Muscle of leg (tissue), 11 donors: ENCODE data around the gene STAG1. TPM values are rescaled to one million over a fixed set of nuclear protein-coding genes. Genes with fewer than 3 reads are reported as not detected.
"Not testable (repeated sequence)": the region's sequence is repeated elsewhere in the genome, so short reads cannot be mapped to it uniquely, and the experiment has no call there.

Experiments used
- DNase-seq: peaks from one replicate; pipeline ENCODE4 v3.0.0; 2013
- H3K27ac ChIP-seq: one replicate; pipeline ENCODE4 v1.5.1; 2013; ENCODE audit warnings: mild to moderate bottlenecking, low read length, control low read depth
- H3K27me3 ChIP-seq: one replicate; pipeline ENCODE4 v1.6.1; 2013; ENCODE audit warnings: low read length; ENCODE audit not compliant: control insufficient read depth, insufficient read depth
- H3K36me3 ChIP-seq: one replicate; pipeline ENCODE4 v1.6.1; 2013; ENCODE audit warnings: low read length; ENCODE audit not compliant: control insufficient read depth, insufficient read depth
- H3K4me1 ChIP-seq: one replicate; pipeline ENCODE4 v1.6.1; 2013; ENCODE audit warnings: low read length; ENCODE audit not compliant: control insufficient read depth, insufficient read depth
- H3K4me3 ChIP-seq: one replicate; pipeline ENCODE4 v1.5.1; 2013; ENCODE audit warnings: low read length, control low read depth
- H3K9me3 ChIP-seq: replicated peaks from 2 replicates; pipeline ENCODE4 v1.6.1; 2013; ENCODE audit warnings: low read depth, low read length; ENCODE audit not compliant: control insufficient read depth
- WGBS: methylation state at CpG from one replicate; pipeline ENCODE4 v1.1.5; 2013; ENCODE audit warnings: missing lambda C conversion rate; ENCODE audit not compliant: insufficient coverage; 5-methylcytosine and 5-hydroxymethylcytosine counted together
- polyA plus RNA-seq, 8 donors: library from polyadenylated mRNA; unstranded; fragments of 120-200 nt; gene quantifications; one replicate each; pipeline versions ENCODE4 v1.2.1 to v1.2.3, GENCODE V29; 2013; ENCODE audit warnings: inconsistent platforms in 1 of 8, low replicate concordance in 1 of 8; ENCODE audit not compliant: insufficient read length in 8 of 8, insufficient read depth in 1 of 8
- total RNA-seq: library from RNA; stranded (reverse); fragments of 120-200 nt; gene quantifications from one replicate; pipeline ENCODE4 v1.2.4, GENCODE V29; 2013

Gene STAG1
- total and polyA plus RNA-seq, 9 donors = 22.9 to 52.2 (median 32.9) TPM

DNA sequence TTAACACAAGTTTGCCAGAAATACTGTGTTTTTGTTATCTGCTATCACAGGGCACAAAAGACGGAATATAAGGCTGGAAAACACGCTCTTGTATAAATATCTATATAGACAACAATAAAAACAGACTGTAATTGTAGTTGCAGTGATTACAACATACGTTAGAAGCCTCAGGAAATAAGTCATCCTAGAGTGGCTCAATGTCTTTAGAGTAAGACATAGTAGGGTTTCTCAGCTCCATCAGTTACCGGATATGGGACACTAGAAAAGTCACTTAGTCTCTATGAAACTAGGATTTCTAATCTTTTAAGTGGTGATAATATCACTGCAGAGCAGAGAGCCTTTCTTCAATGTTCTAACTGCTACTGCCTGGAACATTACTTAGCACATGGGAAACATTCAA lies 208.8 kb downstream of the STAG1 start:
- no peak for DNase-seq
- no peak overlapping the region for H3K4me3 ChIP-seq
- H3K27ac ChIP-seq = no peak overlapping the region
- WGBS = no CpG with 5 or more reads among the region's 4 CpGs
- no peaks in the 10 kb centered on the region for H3K9me3 ChIP-seq
- peaks cover under 1% of the 10 kb centered on the region for H3K36me3 ChIP-seq
- no peaks in the 10 kb centered on the region for H3K27me3 ChIP-seq
- H3K4me1 ChIP-seq = no peaks in the 10 kb centered on the region

DNA sequence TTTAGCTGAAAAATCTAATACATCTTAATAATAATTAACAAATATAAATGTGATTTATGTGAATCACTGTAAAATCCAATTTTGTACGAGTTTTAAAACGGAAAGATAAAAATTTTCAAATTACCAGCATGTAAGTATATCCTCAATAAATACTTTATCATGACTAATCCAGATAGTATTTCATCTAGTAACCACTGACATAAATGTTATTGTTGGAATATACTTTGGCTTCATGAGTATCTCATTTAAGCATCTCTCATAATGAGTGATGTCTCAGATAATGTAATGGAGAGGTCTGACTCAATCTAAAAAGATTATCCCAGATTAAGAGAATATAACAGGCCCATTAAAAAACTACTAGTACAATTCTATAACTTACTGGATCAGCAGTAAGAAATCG lies 216.3 kb downstream of the STAG1 start:
- Histone ChIP-seq H3K27ac (no peak overlapping the region), H3K36me3 (peaks cover 8% of the 10 kb centered on the region), H3K9me3 (peaks cover 11% of the 10 kb centered on the region), H3K4me1 (no peaks in the 10 kb centered on the region), H3K27me3 (no peaks in the 10 kb centered on the region), H3K4me3 (no peak overlapping the region)
- WGBS = no CpG with 5 or more reads among the region's 3 CpGs
- no peak for DNase-seq

DNA sequence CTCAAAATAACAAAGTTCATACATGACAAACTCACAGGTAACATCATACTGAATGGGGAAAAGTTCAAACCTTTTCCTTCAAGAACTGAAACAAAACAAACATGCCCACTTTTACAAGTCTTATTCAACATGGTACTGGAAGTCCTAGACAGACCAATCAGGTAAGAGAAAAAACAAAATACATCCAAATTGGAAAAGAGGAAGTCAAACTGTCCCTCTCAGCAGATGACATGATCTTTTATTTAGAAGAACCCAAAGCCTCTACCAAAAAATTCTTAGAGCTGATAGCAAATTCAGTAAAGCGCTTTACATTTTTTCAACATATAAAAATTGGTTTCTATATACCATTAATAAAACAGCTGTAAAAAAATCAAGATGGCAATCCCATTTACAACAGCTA lies 219.4 kb downstream of the STAG1 start:
- H3K36me3 ChIP-seq = peaks cover 6% of the 10 kb centered on the region
- no CpG with 5 or more reads among the region's 1 CpG for WGBS
- DNase-seq = no peak

DNA sequence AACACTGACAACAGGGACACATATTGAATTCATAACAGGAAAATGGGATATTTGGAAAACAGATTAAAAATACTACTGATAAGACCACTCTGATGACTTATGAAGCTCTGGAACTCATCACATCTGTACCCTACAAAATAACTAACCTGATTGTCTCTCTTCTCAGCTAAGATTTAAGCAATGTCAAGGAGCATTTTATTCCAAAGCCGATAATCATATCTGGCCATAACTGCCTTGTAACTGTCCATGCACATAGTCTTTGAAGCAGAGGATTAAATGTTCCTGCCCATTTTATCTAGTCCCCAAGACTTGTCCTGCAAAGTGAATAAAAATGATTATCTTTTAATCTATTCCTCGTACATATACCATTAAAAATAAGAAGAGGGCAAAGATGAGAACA lies 234.1 kb downstream of the STAG1 start:
- H3K4me1 ChIP-seq = no peaks in the 10 kb centered on the region
- no peak for DNase-seq
- no peak overlapping the region for H3K4me3 ChIP-seq
- no peaks in the 10 kb centered on the region for H3K9me3 ChIP-seq
- no peaks in the 10 kb centered on the region for H3K27me3 ChIP-seq
- no peak overlapping the region for H3K27ac ChIP-seq
- no peaks in the 10 kb centered on the region for H3K36me3 ChIP-seq
- no CpG with 5 or more reads among the region's 2 CpGs for WGBS

More for the DNA sequence above, 219.4 kb downstream of the STAG1 start:
- Histone ChIP-seq H3K4me3 (no peak overlapping the region), H3K4me1 (no peaks in the 10 kb centered on the region), H3K27ac (no peak overlapping the region), H3K27me3 (no peaks in the 10 kb centered on the region), H3K9me3 (peaks cover 29% of the 10 kb centered on the region)

DNA sequence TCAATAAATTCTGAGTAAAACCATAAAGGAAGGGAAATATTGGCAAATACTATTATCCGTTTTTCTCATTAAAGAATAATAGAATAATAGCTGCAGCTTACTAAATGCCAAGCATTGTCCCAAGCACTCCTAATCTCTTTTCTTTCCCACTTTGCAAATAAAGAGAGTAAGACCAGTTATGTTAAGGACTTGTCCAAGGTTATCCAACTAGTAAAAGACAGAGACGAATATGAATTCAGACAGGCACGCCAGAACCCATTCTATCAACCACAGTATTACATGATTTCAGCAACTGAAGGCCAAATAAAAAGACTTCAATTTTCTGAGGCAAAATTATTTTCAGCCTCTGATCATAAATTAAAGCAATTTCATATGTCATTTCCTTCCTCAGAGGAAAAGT lies 235.5 kb downstream of the STAG1 start:
- DNase-seq = no peak
- no peaks in the 10 kb centered on the region for H3K36me3 ChIP-seq
- no peak overlapping the region for H3K4me3 ChIP-seq
- no peaks in the 10 kb centered on the region for H3K4me1 ChIP-seq
- H3K27ac ChIP-seq = no peak overlapping the region
- WGBS = no CpG with 5 or more reads among the region's 3 CpGs
- H3K9me3 ChIP-seq = no peaks in the 10 kb centered on the region
- no peaks in the 10 kb centered on the region for H3K27me3 ChIP-seq

DNA sequence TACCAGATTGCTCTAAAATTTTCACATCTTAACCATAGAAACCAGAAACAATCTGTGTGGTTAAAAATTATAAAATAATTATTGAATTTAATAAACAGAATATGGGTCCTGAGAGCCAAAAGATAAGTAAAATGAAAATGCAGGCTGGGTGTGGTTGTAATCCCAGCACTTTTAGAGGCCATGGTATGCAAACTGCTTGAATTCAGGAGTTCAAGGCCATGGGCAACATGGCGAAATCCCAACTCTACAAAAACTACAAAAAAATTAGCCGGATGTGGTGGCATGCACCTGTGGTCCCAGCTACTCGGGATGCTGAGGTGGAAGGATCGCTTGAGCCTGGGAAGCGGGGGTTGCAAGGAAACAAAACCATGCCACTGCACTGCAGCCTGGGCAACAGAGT lies 236.1 kb downstream of the STAG1 start:
- no peak for DNase-seq
- no peaks in the 10 kb centered on the region for H3K36me3 ChIP-seq
- H3K4me1 ChIP-seq = no peaks in the 10 kb centered on the region
- H3K4me3 ChIP-seq = no peak overlapping the region
- WGBS = no CpG with 5 or more reads among the region's 5 CpGs
- no peaks in the 10 kb centered on the region for H3K9me3 ChIP-seq
- H3K27ac ChIP-seq = no peak overlapping the region
- no peaks in the 10 kb centered on the region for H3K27me3 ChIP-seq

DNA sequence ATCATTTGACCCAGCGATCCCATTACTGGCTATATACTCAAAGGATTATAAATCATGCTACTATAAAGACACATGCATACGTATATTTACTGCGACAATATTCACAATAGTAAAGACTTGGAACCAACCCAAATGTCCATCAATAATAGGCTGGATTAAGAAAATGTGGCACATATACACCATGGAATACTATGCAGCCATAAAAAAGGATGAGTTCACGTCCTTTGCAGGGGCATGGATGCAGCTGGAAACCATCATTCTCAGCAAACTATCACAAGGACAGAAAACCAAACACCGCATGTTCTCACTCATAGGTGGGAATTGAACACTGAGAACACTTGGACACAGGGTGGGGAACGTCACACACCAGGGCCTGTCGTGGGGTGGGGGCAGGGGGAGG lies 237.6 kb downstream of the STAG1 start:
- H3K27me3 ChIP-seq, H3K27ac ChIP-seq, DNase-seq, H3K4me3 ChIP-seq, H3K4me1 ChIP-seq, H3K9me3 ChIP-seq, H3K36me3 ChIP-seq: not testable (repeated sequence)
- no CpG with 5 or more reads among the region's 7 CpGs for WGBS

DNA sequence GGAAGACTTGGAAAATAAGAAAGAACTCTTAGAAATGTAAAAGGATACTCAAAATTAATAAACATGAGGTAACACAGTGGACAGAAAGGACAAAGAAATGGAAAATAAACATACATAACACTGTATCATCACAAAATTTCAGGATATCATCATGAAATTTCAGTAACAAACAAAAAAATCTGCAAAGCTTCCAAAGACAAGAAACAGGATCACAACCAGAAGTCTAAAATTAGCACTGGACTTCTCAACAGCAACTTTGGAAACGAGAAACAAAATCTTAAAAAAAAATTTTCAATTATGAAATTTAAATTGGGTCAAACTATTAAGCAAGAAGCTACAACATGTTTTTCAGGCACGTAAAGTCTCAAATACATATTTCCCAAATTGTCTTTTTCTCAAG lies 238.8 kb downstream of the STAG1 start:
- Histone ChIP-seq H3K4me1 (no peaks in the 10 kb centered on the region), H3K9me3 (no peaks in the 10 kb centered on the region), H3K27ac (no peak overlapping the region), H3K36me3 (no peaks in the 10 kb centered on the region), H3K27me3 (no peaks in the 10 kb centered on the region), H3K4me3 (no peak overlapping the region)
- WGBS = no CpG with 5 or more reads among the region's 2 CpGs
- DNase-seq = no peak

DNA sequence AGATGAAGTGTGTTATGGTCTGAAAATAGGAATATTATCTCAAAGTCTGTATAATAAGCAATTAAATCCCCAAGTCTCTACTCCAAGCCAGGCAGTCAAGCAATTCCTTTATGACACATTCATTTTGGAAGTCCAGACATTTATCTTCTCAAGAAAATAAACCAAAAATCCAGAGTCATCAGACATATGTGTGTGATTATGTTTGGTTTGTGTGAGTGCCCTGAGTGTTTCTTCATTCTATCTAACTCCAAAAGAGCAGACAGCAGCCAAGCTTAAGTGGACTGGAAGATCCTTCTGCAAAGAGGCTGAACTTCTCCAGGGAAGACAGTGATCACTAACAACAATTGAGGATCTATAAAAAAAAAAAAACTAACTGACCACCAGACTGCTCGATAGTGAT lies 239.8 kb downstream of the STAG1 start:
- 80% methylated on average over 1 of the region's 1 CpG for WGBS
- Histone ChIP-seq H3K36me3 (no peaks in the 10 kb centered on the region), H3K4me1 (no peaks in the 10 kb centered on the region)

DNA sequence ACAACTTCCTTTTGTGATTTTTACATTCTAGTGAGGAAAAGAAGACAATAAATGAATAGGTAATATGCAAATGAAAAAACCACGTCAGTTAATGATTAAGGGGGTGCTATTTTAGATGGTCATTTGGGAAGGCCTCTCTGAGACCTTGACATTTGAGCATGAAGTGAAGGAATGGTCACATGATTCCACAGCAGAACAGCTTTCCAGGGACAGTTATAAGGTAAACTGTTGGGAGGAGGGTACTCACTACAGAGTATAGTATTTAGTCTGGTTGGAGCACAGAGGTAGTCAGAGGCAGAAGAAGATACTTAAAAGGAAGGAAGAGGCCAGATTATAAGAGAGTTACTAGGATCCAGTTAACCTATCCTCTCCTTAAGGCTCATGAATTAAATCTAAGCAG lies 246.5 kb downstream of the STAG1 start:
- no peak for DNase-seq
- Histone ChIP-seq H3K27me3 (no peaks in the 10 kb centered on the region), H3K27ac (no peak overlapping the region), H3K36me3 (peaks cover 2% of the 10 kb centered on the region), H3K9me3 (no peaks in the 10 kb centered on the region), H3K4me1 (no peaks in the 10 kb centered on the region), H3K4me3 (no peak overlapping the region)
- 89% methylated on average over 1 of the region's 1 CpG for WGBS

More for the DNA sequence above, 239.8 kb downstream of the STAG1 start:
- Histone ChIP-seq H3K4me3 (no peak overlapping the region), H3K9me3 (no peaks in the 10 kb centered on the region), H3K27me3 (no peaks in the 10 kb centered on the region), H3K27ac (no peak overlapping the region)
- peak; percentile 23 for DNase-seq

DNA sequence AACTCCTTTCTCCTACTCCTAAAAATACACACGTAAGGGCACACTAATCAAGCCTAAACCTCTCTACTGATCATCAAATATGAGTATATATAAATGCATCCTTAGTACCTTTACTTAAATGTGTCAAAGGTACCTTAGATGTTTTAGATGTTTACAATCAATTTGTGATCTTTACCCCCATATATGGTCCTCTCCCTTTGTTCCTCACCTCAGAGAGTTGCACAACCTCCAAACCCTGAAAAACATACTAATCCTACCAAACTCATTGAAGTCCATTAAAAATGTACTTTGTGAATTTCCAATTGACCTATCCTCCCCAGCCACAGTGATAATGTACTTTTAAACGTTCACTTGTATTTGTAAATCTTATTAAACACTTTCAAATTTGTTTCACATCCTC lies 249.1 kb downstream of the STAG1 start:
- no CpG with 5 or more reads among the region's 2 CpGs for WGBS
- Histone ChIP-seq H3K4me3 (no peak overlapping the region), H3K9me3 (no peaks in the 10 kb centered on the region), H3K36me3 (peaks cover 2% of the 10 kb centered on the region), H3K27ac (no peak overlapping the region), H3K4me1 (no peaks in the 10 kb centered on the region), H3K27me3 (no peaks in the 10 kb centered on the region)
- DNase-seq = no peak
